ENCODE results near the gene LRIT3.

DNA sequence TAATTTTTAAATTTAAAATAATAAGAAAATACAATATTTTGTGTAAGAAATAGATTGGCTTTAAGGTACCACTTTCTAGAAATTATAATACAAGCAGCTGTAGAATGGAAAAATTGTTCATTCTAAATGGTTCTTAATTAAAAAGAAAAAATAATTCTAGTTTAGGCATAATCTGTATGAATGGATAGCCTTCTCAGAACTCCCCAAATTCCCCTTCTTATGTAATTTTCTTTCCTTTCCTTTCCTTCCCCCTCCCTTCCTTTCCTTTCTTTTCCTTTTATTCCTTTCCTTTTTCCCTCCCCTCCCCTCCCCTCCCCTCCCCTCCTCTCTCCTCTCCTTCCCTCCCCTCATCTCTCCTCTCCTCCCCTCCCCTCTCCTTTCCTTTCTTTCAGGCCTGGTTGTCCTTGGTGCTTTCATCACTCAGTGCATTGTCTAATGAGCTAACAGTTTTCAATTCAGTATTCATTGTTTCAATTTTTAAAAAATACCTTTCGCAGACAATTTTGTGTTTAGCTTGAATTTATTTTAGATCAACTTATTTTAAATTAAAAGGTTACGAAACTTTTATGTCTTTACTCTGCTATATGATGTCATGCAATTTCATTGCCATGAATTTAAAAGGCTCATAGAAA lies 28.8 kb downstream of the LRIT3 start:
- TF ChIP-seq CTCF (IDR thresholded peaks at IDR 0.05) (no peak), POLR2A (IDR thresholded peaks at IDR 0.05) (no peak)
